H1 (cell line): ENCODE measurements around the gene GNAO1. TPM values are rescaled to one million over a fixed set of nuclear protein-coding genes. Genes with fewer than 3 reads are reported as not detected.
A peak's percentile ranks its signal among the peaks of the same experiment; 100 is the strongest.

Experiments
- CTCF ChIA-PET: fragments of 300-600 bp; sonication (Branson Sonifier 250); formaldehyde crosslinking; loops from one replicate; lab custom pipeline; 2021; ENCODE audit not compliant: partially characterized antibody; lab: Charles Lee
- POLR2A ChIA-PET: fragments of 300-600 bp; sonication (Branson Sonifier 250); formaldehyde crosslinking; loops from one replicate; lab custom pipeline; 2021; ENCODE audit warnings: inconsistent platforms; ENCODE audit not compliant: partially characterized antibody; lab: Charles Lee
- DNase-seq, 2 experiments: peaks; one replicate each; pipeline versions ENCODE4 v3.0.0 to v3.0.0-alpha.2; 2010 to 2022; ENCODE audit warnings: low spot score in 2 of 2, low read depth in 1 of 2, mixed read lengths in 1 of 2
- FAIRE-seq: peaks from 2 replicates; lab custom pipeline; 2011; peaks lifted over from hg19 to GRCh38; lab: Jason Lieb, UNC
- H2AFZ ChIP-seq: 2 replicates; pipeline ENCODE4 v1.8.1; 2012; ENCODE audit warnings: low read length, inconsistent platforms
- H2AK5ac ChIP-seq: 2 replicates; pipeline ENCODE4 v1.6.1; 2013; ENCODE audit warnings: low read depth, low read length
- H2BK120ac ChIP-seq: replicated peaks from 2 replicates; pipeline ENCODE3; 2013; ENCODE audit warnings: low read depth, low read length, inconsistent platforms
- H2BK12ac ChIP-seq: 2 replicates; pipeline ENCODE4 v1.6.1; 2013; ENCODE audit warnings: low read depth, low read length
- H2BK15ac ChIP-seq: 2 replicates; pipeline ENCODE4 v1.6.1; 2013; ENCODE audit warnings: low read length
- H2BK20ac ChIP-seq: 2 replicates; pipeline ENCODE4 v1.6.1; 2013; ENCODE audit warnings: low read length
- H2BK5ac ChIP-seq: 2 replicates; pipeline ENCODE4 v1.6.1; 2013; ENCODE audit warnings: low read depth, low read length
- H3K14ac ChIP-seq: 2 replicates; pipeline ENCODE4 v1.6.1; 2013; ENCODE audit warnings: inconsistent platforms; ENCODE audit not compliant: insufficient read length
- H3K18ac ChIP-seq: 2 replicates; pipeline ENCODE4 v1.6.1; 2013; ENCODE audit warnings: low read length; ENCODE audit errors: extremely low read depth
- H3K23ac ChIP-seq: 2 replicates; pipeline ENCODE4 v1.6.1; 2013; ENCODE audit warnings: inconsistent platforms; ENCODE audit not compliant: insufficient read length
- H3K23me2 ChIP-seq: 2 replicates; pipeline ENCODE4 v1.6.1; 2013; ENCODE audit warnings: low read depth, low read length
- H3K27ac ChIP-seq: 2 replicates; pipeline ENCODE4 v1.6.1; 2011; ENCODE audit warnings: low read depth, low read length, inconsistent platforms
- H3K27me3 ChIP-seq, 4 experiments: replicated peaks in 1 of 4; 1 replicate in 1 of 4; 2 replicates in 3 of 4; pipeline versions ENCODE4 v1.6.1 to v1.8.1; 2011 to 2013; ENCODE audit warnings: low read length in 3 of 4, mild to moderate bottlenecking in 3 of 4, inconsistent platforms in 2 of 4, mixed read lengths in 2 of 4, moderate library complexity in 1 of 4; ENCODE audit not compliant: control insufficient read depth in 3 of 4, insufficient read depth in 3 of 4; ENCODE audit errors: extremely low read depth in 1 of 4
- H3K36me3 ChIP-seq, 4 experiments: 2 replicates each; pipeline versions ENCODE4 v1.6.1 to v1.8.1; 2011 to 2013; ENCODE audit warnings: mild to moderate bottlenecking in 4 of 4, low read length in 3 of 4, moderate library complexity in 2 of 4, control low read depth in 1 of 4, inconsistent platforms in 1 of 4; ENCODE audit not compliant: insufficient read depth in 4 of 4, control insufficient read depth in 2 of 4
- H3K4ac ChIP-seq: replicated peaks from 2 replicates; pipeline ENCODE3; 2013; ENCODE audit warnings: low read length, low read depth, mixed read lengths, inconsistent platforms; ENCODE audit not compliant: insufficient read length
- H3K4me1 ChIP-seq, 4 experiments: replicated peaks in 1 of 4; 1 replicate in 1 of 4; 2 replicates in 3 of 4; pipeline versions ENCODE4 v1.6.1 to v1.8.1; 2011 to 2013; ENCODE audit warnings: low read length in 3 of 4, inconsistent platforms in 2 of 4, mixed read lengths in 1 of 4; ENCODE audit not compliant: insufficient read depth in 4 of 4, control insufficient read depth in 3 of 4
- H3K4me2 ChIP-seq, 2 experiments: 2 replicates each; pipeline versions ENCODE4 v1.6.1 to v1.8.1; 2011 to 2013; ENCODE audit warnings: low read depth in 2 of 2, low read length in 2 of 2, control low read depth in 1 of 2, inconsistent platforms in 1 of 2, mild to moderate bottlenecking in 1 of 2; ENCODE audit not compliant: insufficient read depth in 1 of 2
- H3K4me3 ChIP-seq, 4 experiments: fragments of 200-600, 300-600 bp in 1 of 4; sonication (generic), shearing (Covaris generic), sonication (Bioruptor Twin) in 1 of 4; 2 replicates each; pipeline versions ENCODE4 v1.5.1 to v1.8.1; 2011 to 2016; ENCODE audit warnings: low read length in 4 of 4, low read depth in 3 of 4, control low read depth in 2 of 4, inconsistent platforms in 2 of 4, mild to moderate bottlenecking in 2 of 4, mixed read lengths in 1 of 4, moderate library complexity in 1 of 4; ENCODE audit not compliant: insufficient read depth in 2 of 4; ENCODE audit errors: extremely low read depth in 1 of 4
- H3K56ac ChIP-seq: replicated peaks from 2 replicates; pipeline ENCODE3; 2013; ENCODE audit warnings: low read depth, mild to moderate bottlenecking, mixed read lengths, low read length, inconsistent platforms; ENCODE audit not compliant: insufficient read length
- H3K79me1 ChIP-seq: 2 replicates; pipeline ENCODE4 v1.6.1; 2013; ENCODE audit warnings: low read depth, low read length, control low read depth
- H3K79me2 ChIP-seq, 2 experiments: 2 replicates each; pipeline versions ENCODE4 v1.6.1 to v1.8.1; 2012 to 2013; ENCODE audit warnings: low read length in 2 of 2, mild to moderate bottlenecking in 2 of 2, inconsistent platforms in 1 of 2; ENCODE audit not compliant: insufficient read depth in 2 of 2, control insufficient read depth in 1 of 2
- H3K9ac ChIP-seq, 4 experiments: replicated peaks in 1 of 4; 1 replicate in 1 of 4; 2 replicates in 3 of 4; pipeline versions ENCODE4 v1.6.1 to v1.8.1; 2011 to 2013; ENCODE audit warnings: low read depth in 3 of 4, low read length in 3 of 4, control low read depth in 2 of 4, mild to moderate bottlenecking in 2 of 4, moderate library complexity in 2 of 4, inconsistent platforms in 1 of 4; ENCODE audit errors: extremely low read depth in 1 of 4
- H3K9me3 ChIP-seq, 2 experiments: 2 replicates each; pipeline versions ENCODE4 v1.6.1 to v1.8.1; 2012 to 2013; ENCODE audit warnings: mild to moderate bottlenecking in 2 of 2, moderate library complexity in 2 of 2, control low read depth in 1 of 2, inconsistent platforms in 1 of 2, low read depth in 1 of 2, low read length in 1 of 2, mixed read lengths in 1 of 2; ENCODE audit not compliant: insufficient read depth in 2 of 2
- H4K20me1 ChIP-seq, 2 experiments: replicated peaks in 1 of 2; 2 replicates each; pipeline versions ENCODE3 to v1.8.1; 2011 to 2013; ENCODE audit warnings: inconsistent platforms in 2 of 2, low read length in 2 of 2, mild to moderate bottlenecking in 1 of 2; ENCODE audit not compliant: insufficient read depth in 2 of 2, control insufficient read depth in 1 of 2
- H4K5ac ChIP-seq: 2 replicates; pipeline ENCODE4 v1.6.1; 2013; ENCODE audit warnings: low read length, low read depth, mixed read lengths, inconsistent platforms; ENCODE audit not compliant: insufficient read length
- H4K8ac ChIP-seq: 2 replicates; pipeline ENCODE4 v1.8.0; 2013; ENCODE audit warnings: mild to moderate bottlenecking, moderate library complexity, low read length, inconsistent platforms; ENCODE audit not compliant: insufficient read depth; ENCODE audit errors: extremely low read depth
- H4K91ac ChIP-seq: replicated peaks from 2 replicates; pipeline ENCODE3; 2013; ENCODE audit warnings: low read length, mixed read lengths, inconsistent platforms; ENCODE audit not compliant: insufficient read length
- JUN ChIP-seq: IDR thresholded peaks from 2 replicates; pipeline ENCODE4 v1.6.1; 2011; ENCODE audit warnings: low read depth, mild to moderate bottlenecking, improper control_type of control experiment, low read length
- KDM1A ChIP-seq: fragments of 200-600, 300-600 bp; sonication (generic); IDR thresholded peaks from 2 replicates; pipeline ENCODE4 v1.7.1; 2016; ENCODE audit warnings: mild to moderate bottlenecking, low read length, borderline replicate concordance
- SAP30 ChIP-seq: fragments of 300-600 bp; sonication (generic); IDR thresholded peaks from 2 replicates; pipeline ENCODE4 v1.7.1; 2012; ENCODE audit warnings: low read length, moderate library complexity, mild to moderate bottlenecking, inconsistent platforms; ENCODE audit not compliant: insufficient read depth, insufficient replicate concordance
- TAF7 ChIP-seq: optimal IDR thresholded peaks from 2 replicates; pipeline ENCODE3; 2011; ENCODE audit warnings: low read depth, mild to moderate bottlenecking, inconsistent platforms, low read length, moderate library complexity, borderline replicate concordance
- ZNF274 ChIP-seq: IDR thresholded peaks from 2 replicates; pipeline ENCODE4 v1.7.0; 2012; ENCODE audit warnings: low read length, borderline replicate concordance; ENCODE audit errors: extremely low read depth
- WGBS, 2 experiments: shearing (Covaris generic) in 1 of 2; methylation state at CpG; one replicate each; pipeline versions ENCODE4 v1.1.6 to v1.1.7; 2013 to 2015; ENCODE audit warnings: low lambda C conversion rate in 2 of 2, mixed read lengths in 2 of 2, inconsistent platforms in 1 of 2, low coverage in 1 of 2, missing lambda C conversion rate in 1 of 2; ENCODE audit not compliant: insufficient replicate concordance in 2 of 2, insufficient coverage in 1 of 2, insufficient read length in 1 of 2; ENCODE audit errors: extremely low coverage in 1 of 2, missing lambda C conversion rate in 1 of 2; 5-methylcytosine and 5-hydroxymethylcytosine counted together
- polyA plus RNA-seq, 7 experiments: library from polyadenylated mRNA; depleted of rRNA in 3 of 7; stranded (reverse) in 5 of 7; unstranded in 2 of 7; fragments of >200 nt in 5 of 7; fragments of 200-250 nt in 2 of 7; gene quantifications; 1 replicate in 5 of 7; 2 replicates in 1 of 7; 4 replicates in 1 of 7; pipeline versions ENCODE4 v1.2.1 to v1.2.3, GENCODE V29; 2011 to 2013; ENCODE audit warnings: missing spikeins in 2 of 7, mixed read lengths in 2 of 7
- total RNA-seq: library from RNA; stranded (reverse); fragmentation: NEBNext Ultra II Directional; extraction: Animal tissue kit (Norgen Biotek cat#: 25700); gene quantifications from 2 replicates; pipeline ENCODE4 v1.2.1, GENCODE V29; 2021
- TF ChIP-seq, protein P1 (sequence below): IDR thresholded peaks from 2 replicates; pipeline ENCODE4 v1.6.1; 2012; ENCODE audit warnings: inconsistent platforms

The GNAO1 gene
- total and polyA plus RNA-seq, 2 of the 8 experiments (the other 6 are each of a cell fraction or from before 2014, with no cell fraction given): 6.7 to 34.4 TPM

DNA sequence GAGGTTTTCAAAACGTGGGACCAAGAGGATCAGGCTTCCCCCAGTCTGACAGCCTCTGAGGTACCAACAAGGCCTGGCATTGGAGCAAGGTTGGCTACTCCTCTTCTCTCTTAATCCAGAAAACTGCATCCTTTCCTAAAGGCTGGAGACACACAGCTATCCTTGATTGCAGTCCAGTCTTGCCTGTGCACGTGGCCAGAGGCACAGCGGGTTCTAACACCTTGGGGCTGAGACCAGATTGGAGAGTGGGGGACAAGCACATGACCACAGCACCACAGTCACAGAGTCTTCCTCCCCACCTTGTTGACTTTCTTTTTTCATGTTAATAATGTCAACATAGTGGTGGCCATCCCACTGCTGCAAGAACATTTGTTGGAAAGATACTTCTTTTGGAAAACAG, 46.9 kb downstream of the GNAO1 start:
- no peaks in the 10 kb centered on the region for H3K9me3 ChIP-seq
- H3K27ac ChIP-seq: no peak overlapping the region
- no peaks in the 10 kb centered on the region for H3K27me3 ChIP-seq
- DNase-seq (no peak), FAIRE-seq (no peak)
- no peaks in the 10 kb centered on the region for H3K36me3 ChIP-seq
- no peak overlapping the region for H4K91ac ChIP-seq
- H2BK5ac ChIP-seq: no peak overlapping the region
- H3K4me1 ChIP-seq: peaks cover 0 to 2% (median under 1%) of the 10 kb centered on the region in 4 experiments; a peak in 3 of 7 replicates
- no peaks in the 10 kb centered on the region for H3K23me2 ChIP-seq
- 59% methylated on average over 3 of the region's 3 CpGs; no CpG with 5 or more reads in 1 of the 2 experiments for WGBS, 2 experiments
- H4K8ac ChIP-seq: no peak overlapping the region
- no peak overlapping the region for H2BK120ac ChIP-seq
- H2AK5ac ChIP-seq: no peak overlapping the region
- no peak overlapping the region for H3K56ac ChIP-seq
- peaks cover 12% of the 10 kb centered on the region for H3K79me1 ChIP-seq
- H2BK20ac ChIP-seq: no peak overlapping the region
- H3K4ac ChIP-seq: no peak overlapping the region
- no peak overlapping the region for H3K18ac ChIP-seq
- H4K20me1 ChIP-seq: peaks cover 0 to 2% of the 10 kb centered on the region in 2 experiments
- H3K9ac ChIP-seq: no peak overlapping the region
- ChIA-PET CTCF (interaction anchor here (0.6 kb wide), 1 partner anchor 142 kb away, joined by 3 read pairs; no protein-coding TSS in a partner anchor), POLR2A (interaction anchor here (0.7 kb wide), 1 partner anchor 13 kb away, joined by 3 read pairs; no protein-coding TSS in a partner anchor)
- no peak overlapping the region; the same call in 1 of the 2 replicates for H2BK12ac ChIP-seq
- no peak overlapping the region for H2AFZ ChIP-seq
- H3K4me3 ChIP-seq: no peak overlapping the region
- H2BK15ac ChIP-seq: no peak overlapping the region
- H3K4me2 ChIP-seq: no peak overlapping the region
- H3K14ac ChIP-seq: no peak overlapping the region
- no peak overlapping the region for H4K5ac ChIP-seq
- no peaks in the 10 kb centered on the region for H3K79me2 ChIP-seq
- TF ChIP-seq SAP30 (no peak), TAF7 (no peak), JUN (no peak), ZNF274 (no peak), KDM1A (no peak)
- TF ChIP-seq, protein P1, sequence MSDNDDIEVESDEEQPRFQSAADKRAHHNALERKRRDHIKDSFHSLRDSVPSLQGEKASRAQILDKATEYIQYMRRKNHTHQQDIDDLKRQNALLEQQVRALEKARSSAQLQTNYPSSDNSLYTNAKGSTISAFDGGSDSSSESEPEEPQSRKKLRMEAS: 0 out of 2 replicates have a peak, but pooled peaks have one; percentile 18
- TF ChIP-seq, all 59 proteins: peak for 1
- H3K23ac ChIP-seq: no peak overlapping the region
